IPS DF 6.9 (cell line): ENCODE results near the gene DUSP15.

Experiments
- DNase-seq: peaks from one replicate; pipeline ENCODE4 v3.0.0-alpha.2; 2013; ENCODE audit warnings: low read depth, low spot score
- H3K27ac ChIP-seq: one replicate; pipeline ENCODE4 v1.5.1; 2013; ENCODE audit warnings: low read length, control low read depth
- H3K27me3 ChIP-seq: 2 replicates; pipeline ENCODE4 v1.6.1; 2013; ENCODE audit warnings: mild to moderate bottlenecking, low read length; ENCODE audit not compliant: control insufficient read depth, insufficient read depth
- H3K36me3 ChIP-seq: 2 replicates; pipeline ENCODE4 v1.6.1; 2013; ENCODE audit warnings: low read length; ENCODE audit not compliant: control insufficient read depth, insufficient read depth
- H3K4me1 ChIP-seq: 2 replicates; pipeline ENCODE4 v1.6.1; 2013; ENCODE audit warnings: low read length; ENCODE audit not compliant: control insufficient read depth, insufficient read depth
- H3K4me3 ChIP-seq: 2 replicates; pipeline ENCODE4 v1.5.1; 2013; ENCODE audit warnings: mild to moderate bottlenecking, low read length
- H3K9me3 ChIP-seq: 2 replicates; pipeline ENCODE4 v1.6.1; 2013; ENCODE audit warnings: low read length, inconsistent platforms; ENCODE audit not compliant: control insufficient read depth, insufficient read depth
- WGBS: extraction: QIAGEN DNeasy Blood & Tissue Kit; methylation state at CpG from one replicate; pipeline ENCODE4 v1.1.7; 2013; ENCODE audit warnings: mixed read lengths, missing lambda C conversion rate; ENCODE audit not compliant: insufficient read length, insufficient coverage; 5-methylcytosine and 5-hydroxymethylcytosine counted together

Gene DUSP15

DNA sequence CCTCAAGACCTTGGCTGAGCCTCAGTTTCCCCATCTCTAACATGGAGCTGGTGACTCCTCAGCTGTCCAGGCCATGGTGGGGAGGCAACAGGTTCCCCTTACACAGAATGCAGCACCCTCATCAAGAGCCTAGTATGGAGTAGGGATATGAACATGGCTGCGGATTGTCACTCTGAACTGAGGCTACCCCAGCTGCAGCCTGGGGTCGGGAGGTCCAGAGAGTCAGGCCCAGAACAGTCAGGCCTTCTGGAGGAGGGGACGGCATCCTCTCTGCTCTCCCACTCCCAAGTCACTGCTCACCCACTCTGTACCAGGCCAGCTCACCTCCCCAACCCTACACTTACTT lies 23.6 kb downstream of the DUSP15 start:
- WGBS: no CpG with 5 or more reads among the region's 3 CpGs
- no peaks in the 10 kb centered on the region for H3K9me3 ChIP-seq
- no peak overlapping the region for H3K4me3 ChIP-seq

DNA sequence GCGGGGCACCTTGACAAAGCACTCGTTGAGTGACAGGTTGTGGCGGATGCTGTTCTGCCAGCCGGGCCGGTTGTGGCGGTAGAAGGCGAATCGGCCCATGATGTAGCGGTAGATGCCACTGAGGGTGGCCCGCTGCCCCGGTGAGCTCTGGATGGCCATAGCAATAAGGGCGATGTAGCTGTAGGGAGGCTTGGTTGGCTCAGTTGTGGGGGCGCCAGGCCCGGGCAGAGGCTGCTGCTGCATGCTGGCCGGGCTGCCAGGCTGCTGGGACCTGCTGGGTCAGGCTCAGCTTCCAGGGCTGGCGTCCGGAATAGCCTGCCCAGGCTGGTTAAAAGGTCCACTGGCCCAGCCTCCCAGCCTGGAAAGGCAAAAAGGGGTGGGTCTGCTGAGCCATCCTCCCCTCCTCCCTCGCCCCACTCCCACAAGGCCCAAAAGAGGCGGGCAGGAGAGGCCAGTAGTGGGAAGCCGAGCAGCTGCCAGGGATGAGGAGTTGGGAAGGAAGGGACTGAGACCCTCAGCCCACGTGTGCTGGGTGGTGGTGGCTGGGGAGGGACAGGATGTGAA lies 24.9 kb downstream of the DUSP15 start, which contains the start of gene FOXS1:
FOXS1 (minus strand) TSS at position 305 of the 564 bp plus-strand sequence; CDS start at position 243, 62 bp downstream.
- no peaks in the 10 kb centered on the region for H3K9me3 ChIP-seq
- no peaks in the 10 kb centered on the region for H3K36me3 ChIP-seq
- no peak within 1 kb of the TSS for H3K4me3 ChIP-seq
- H3K4me1 ChIP-seq: peaks cover 9% of the 10 kb centered on the region
- H3K27ac ChIP-seq: no peak within 1 kb of the TSS
- no CpG with 5 or more reads among the region's 21 CpGs for WGBS
- H3K27me3 ChIP-seq: peaks cover 3% of the 10 kb centered on the region; the same call in 1 of the 2 replicates
- DNase-seq: no peak

More for the DNA sequence above, 23.6 kb downstream of the DUSP15 start:
- Histone ChIP-seq H3K36me3 (no peaks in the 10 kb centered on the region), H3K4me1 (peaks cover 8% of the 10 kb centered on the region), H3K27me3 (peaks cover 5% of the 10 kb centered on the region; the same call in 1 of the 2 replicates), H3K27ac (no peak overlapping the region)
- DNase-seq: no peak

DNA sequence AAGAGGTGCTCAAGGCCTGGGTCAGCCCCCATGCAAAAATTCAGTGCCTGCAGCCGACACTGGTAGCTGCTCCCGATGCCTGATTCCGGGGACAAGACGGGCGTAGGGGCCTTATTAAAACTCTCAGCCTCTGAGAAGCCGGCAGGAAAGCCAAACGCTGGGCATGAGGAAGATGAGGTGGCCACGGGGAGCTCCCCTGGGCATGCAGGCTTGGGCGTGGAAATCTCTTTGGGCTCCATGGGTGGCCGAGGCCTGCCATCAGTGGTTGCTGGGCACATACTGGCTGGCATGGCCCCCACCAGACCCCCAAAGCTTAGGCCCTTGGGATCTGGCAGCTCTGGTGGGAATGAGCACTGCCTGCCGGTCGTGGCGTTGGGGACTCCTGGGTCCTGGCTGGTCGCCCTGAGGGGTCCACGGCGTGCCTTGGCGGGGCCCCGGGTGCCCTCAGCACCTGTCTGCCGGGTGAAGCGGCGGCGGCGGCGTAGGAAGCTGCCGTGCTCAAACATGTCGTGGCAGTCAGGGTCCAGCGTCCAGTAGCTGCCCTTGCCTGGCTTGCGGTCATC lies 25.5 kb downstream of the DUSP15 start:
- Histone ChIP-seq H3K9me3 (no peaks in the 10 kb centered on the region), H3K36me3 (no peaks in the 10 kb centered on the region), H3K4me3 (no peak overlapping the region), H3K4me1 (peaks cover 9% of the 10 kb centered on the region), H3K27me3 (peaks cover 3% of the 10 kb centered on the region; the same call in 1 of the 2 replicates), H3K27ac (no peak overlapping the region)
- no CpG with 5 or more reads among the region's 28 CpGs for WGBS
- no peak for DNase-seq

DNA sequence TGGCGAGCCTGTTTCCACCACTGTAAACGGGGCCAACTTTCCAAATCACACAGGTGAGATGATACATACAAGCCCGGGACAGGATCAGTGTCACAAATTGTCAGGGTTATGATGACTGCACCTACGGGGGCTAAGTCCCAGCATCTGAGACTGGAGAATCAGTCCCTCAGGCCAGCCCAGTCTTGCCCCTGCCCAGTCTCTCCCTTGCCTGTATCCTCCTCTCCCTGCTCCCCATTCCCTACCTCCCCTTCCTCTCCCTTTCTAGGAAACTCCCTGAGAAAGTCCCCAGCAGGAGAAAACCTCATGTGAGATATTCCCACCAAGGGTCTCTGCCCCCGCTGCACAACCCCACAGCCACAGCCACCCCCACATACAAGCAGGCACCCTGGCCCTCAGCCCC lies 26.4 kb downstream of the DUSP15 start:
- Histone ChIP-seq H3K4me1 (peaks cover 8% of the 10 kb centered on the region), H3K4me3 (no peak overlapping the region), H3K27ac (no peak overlapping the region), H3K36me3 (no peaks in the 10 kb centered on the region), H3K27me3 (peaks cover 1% of the 10 kb centered on the region; the same call in 1 of the 2 replicates), H3K9me3 (no peaks in the 10 kb centered on the region)
- WGBS: no CpG with 5 or more reads among the region's 5 CpGs
- no peak for DNase-seq

DNA sequence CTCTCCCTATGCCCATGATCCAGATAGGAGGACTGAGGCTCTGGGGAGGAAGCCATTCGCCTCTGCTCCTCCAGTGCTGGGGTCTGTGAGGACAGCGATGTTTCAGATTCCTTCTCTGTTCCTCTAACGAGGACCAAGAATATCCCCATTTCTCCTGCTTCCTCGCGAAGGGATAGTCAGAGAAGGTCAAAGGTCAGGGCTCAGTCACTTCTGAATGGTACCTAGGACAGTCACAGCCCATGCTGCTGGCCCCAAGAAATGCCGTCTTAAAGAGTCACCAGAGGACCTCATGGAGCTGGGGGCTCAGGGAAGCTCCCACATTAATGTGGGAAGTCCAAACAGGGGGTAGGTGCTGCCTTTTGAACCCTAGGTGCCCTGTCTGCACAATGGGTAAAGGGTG lies 27.0 kb downstream of the DUSP15 start:
- H3K9me3 ChIP-seq: no peaks in the 10 kb centered on the region
- no peak overlapping the region for H3K4me3 ChIP-seq
- no CpG with 5 or more reads among the region's 6 CpGs for whole genome bisulfite sequencing
- H3K4me1 ChIP-seq: peaks cover 8% of the 10 kb centered on the region
- no peak for DNase-seq
- no peaks in the 10 kb centered on the region for H3K27me3 ChIP-seq
- no peak overlapping the region for H3K27ac ChIP-seq
- H3K36me3 ChIP-seq: no peaks in the 10 kb centered on the region

DNA sequence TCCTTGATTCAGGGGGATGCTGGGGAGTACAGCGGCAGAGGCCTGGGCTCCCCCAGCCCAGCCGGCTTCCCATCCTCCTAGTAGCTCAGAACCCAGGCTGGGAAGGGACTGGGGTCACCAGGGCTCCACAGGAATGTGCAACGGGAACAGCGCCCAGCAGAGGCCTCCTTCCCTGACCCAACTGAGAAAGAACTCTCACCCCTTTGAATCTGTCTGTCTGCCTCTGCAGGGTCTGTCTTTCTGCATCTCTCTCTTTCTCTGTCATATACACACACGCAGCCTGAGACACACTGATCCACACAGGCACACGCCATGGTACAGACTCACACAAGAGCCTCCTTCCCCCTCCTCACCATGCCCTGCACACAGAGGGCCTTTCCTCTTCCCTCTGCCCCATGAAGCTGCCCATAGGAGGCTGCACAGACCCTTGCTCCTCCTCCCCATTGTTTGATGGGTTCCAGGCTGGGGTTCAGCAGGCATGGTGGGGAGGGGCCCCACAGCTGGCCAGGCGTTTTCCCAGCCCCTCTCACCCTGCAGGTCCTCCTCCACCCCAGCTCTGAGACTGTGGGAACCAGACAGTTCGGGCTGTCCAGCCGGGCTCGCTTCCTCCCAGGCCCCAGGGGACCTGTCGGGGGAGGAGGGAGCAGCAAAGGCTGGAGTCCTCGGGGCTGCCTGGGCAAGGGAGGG lies 27.7 kb downstream of the DUSP15 start:
- no peak overlapping the region for H3K27ac ChIP-seq
- no peak overlapping the region for H3K4me3 ChIP-seq
- H3K36me3 ChIP-seq: no peaks in the 10 kb centered on the region
- H3K9me3 ChIP-seq: no peaks in the 10 kb centered on the region
- no peak for DNase-seq
- no CpG with 5 or more reads among the region's 12 CpGs for whole genome bisulfite sequencing
- no peaks in the 10 kb centered on the region for H3K27me3 ChIP-seq
- peaks cover 8% of the 10 kb centered on the region for H3K4me1 ChIP-seq

DNA sequence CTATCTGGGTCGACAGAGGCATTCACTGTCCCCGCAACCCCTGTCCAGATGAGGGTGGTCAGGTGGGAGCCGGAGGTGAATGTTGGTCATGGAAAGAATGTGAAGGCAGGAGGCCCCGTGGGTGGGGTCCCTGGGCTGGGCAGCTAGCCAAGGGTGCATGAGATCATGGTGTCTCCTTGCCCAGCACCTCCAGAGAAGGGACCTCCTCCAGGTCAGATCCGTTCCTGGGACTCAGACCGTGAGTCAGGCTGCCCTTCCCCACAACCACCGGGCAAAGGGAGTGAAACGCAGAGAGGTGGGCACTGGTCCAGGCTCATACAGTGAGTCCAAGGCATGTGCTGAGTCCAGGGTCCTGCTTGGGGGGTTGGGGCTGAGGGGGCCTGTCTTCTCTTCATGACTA lies 28.4 kb downstream of the DUSP15 start:
- no peaks in the 10 kb centered on the region for H3K27me3 ChIP-seq
- H3K36me3 ChIP-seq: no peaks in the 10 kb centered on the region
- DNase-seq: no peak
- H3K27ac ChIP-seq: no peak overlapping the region
- H3K9me3 ChIP-seq: no peaks in the 10 kb centered on the region
- no peak overlapping the region for H3K4me3 ChIP-seq
- peaks cover 8% of the 10 kb centered on the region for H3K4me1 ChIP-seq
- WGBS: no CpG with 5 or more reads among the region's 8 CpGs

DNA sequence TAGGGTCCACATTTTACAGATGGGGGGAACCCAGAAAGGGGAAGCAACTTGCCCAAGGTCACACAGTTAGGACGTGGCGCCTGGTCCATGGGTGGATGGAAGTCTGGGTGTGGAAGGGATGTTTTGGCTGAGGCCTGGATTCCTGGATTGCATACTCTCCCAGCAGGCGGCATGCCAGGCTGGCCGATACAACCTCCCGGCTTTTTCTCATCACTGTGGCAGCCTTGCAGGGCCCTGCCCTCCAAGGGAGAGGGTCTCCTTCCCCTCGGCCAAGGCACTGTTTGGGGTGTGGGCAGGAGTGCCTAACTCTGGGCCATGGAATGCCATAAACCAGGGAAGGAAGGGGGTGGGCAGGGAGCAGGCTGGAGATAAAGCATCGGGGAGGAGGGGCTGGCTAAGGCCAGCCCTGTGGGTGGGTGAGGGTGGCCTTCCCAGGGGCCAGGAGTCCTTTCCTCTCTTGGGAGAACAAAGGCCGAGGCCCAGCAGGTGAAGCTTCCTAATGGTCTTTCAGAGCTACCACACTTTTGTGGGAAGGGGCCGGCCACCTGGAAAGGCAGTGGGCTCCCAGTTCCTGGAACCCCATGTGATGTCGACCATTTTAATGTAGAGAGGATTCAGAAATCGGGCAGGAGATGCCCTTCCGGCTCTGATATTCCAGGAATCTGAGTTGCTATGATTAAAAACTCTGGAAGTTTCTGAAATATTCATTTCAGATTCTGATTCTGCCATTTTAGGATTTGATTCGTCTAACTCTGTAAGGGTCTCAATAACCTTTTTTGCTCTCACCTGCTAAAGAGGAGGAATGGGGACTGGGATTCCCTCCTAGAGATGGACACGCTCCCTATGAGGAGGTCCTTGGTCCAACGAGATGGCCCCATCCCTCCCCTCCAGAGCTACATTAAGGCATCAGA lies 29.2 kb downstream of the DUSP15 start:
- no peaks in the 10 kb centered on the region for H3K9me3 ChIP-seq
- no peak overlapping the region for H3K27ac ChIP-seq
- H3K4me3 ChIP-seq: no peak overlapping the region
- DNase-seq: no peak
- WGBS: no CpG with 5 or more reads among the region's 15 CpGs
- H3K36me3 ChIP-seq: no peaks in the 10 kb centered on the region
- peaks cover 8% of the 10 kb centered on the region for H3K4me1 ChIP-seq
- no peaks in the 10 kb centered on the region for H3K27me3 ChIP-seq

DNA sequence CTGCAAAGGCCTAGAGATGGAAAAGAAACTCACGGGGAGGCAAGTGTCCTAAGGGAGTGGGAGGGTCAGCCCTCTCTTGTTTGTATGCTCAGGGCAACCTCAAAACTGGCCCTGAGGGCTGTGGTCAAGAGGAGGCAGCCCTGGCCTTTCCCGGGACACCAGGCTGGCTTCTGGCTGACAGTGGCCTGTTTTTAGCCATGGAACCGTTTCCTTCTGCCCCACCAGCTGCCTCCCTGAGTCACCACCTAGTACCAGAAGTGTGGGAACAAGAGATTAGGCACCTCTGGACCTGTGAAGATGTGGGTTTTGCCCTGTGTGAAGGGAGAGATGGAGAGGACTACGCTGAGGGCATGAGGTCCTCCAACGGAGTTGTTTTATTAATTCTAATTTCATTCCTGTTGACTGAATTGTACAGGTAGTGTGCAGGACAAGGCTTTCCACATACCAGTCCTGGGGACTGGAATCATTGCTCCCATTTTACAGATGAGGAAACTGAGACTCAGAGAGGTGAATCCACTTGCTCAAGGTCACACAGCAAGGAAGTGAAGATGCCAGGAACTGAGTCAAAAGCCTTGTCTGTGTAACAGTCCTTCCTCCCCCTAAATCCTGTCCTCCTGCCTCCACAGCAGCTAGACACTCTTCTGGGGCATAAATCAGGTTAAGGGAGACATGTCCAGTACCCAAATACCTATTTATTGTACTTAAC lies 30.4 kb downstream of the DUSP15 start:
- Histone ChIP-seq H3K36me3 (no peaks in the 10 kb centered on the region), H3K27ac (no peak overlapping the region), H3K4me1 (peaks cover 8% of the 10 kb centered on the region), H3K4me3 (no peak overlapping the region), H3K27me3 (no peaks in the 10 kb centered on the region), H3K9me3 (no peaks in the 10 kb centered on the region)
- WGBS: no CpG with 5 or more reads among the region's 5 CpGs
- DNase-seq: no peak
